Central memory CD4-positive, alpha-beta T cell (primary cell): Measurements from ENCODE around the gene ITGB5.

ENCODE experiments used
- DNase-seq: peaks from one replicate; pipeline ENCODE4 v3.0.0; 2022

ITGB5 gene

GRCh38 chr3:124747111-124747981 is 139.8 kb downstream of the ITGB5 start:
- DNase-seq, result no peak

GRCh38 chr3:124745756-124746155 is 141.4 kb downstream of the ITGB5 start:
- no peak for DNase-seq

DNA sequence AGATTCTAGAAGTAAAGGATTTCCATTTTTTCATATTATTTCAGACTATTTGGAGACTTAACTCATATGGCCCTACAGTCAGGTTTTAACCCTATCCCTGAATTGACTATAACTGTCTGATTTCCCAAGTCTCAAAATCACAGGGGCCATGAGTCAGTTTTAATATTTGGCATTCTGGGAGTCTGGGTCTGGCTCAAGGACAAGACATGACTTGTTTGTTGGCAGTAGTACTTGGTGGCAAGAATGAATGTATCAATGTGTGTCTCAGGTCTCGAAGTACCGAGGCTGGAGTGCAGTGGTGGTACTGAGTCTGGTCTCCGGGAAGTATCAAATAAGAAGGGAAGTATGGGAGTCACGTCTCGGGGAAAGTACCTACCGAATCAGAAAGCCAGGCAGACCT is 146.1 kb downstream of the ITGB5 start:
- no peak for DNase-seq

DNA sequence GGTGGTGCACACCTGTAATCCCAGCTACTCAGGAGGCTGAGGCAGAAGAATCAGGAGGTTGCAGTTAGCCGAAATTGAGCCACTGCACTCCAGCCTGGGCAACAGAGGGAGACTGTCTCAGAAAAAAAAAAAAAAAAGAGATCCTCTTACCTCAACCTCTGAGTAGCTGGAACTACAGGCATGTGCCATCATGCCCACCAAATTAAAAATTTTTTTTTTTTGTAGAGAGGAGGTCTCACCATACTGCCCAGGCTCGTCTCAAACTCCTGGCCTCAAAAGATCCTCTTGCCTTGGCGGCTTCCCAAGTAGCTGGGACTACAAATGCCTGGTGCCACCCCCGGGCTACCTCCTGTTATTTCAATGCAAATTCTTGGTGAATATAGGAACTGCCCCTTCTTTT is 155.4 kb downstream of the ITGB5 start:
- DNase-seq, result no peak

DNA sequence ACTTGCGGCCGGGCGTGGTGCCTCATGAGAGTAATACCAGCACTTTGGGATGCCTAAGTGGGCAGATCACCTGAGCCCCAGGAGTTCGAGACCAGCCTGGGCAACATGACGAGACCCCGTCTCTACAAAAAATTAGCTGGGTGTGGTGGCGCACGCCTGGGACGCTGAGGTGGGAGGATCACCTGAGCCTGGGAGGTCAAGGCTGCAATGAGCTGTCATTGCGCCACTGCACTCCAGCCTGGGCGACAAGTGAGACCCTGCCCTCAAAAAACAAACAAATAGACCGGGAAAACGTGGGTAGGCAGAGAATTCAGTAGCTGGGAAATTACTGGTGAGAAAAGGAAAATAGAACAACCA is 156.2 kb downstream of the ITGB5 start:
- DNase-seq, result no peak

GRCh38 chr3:124730129-124730940 is 156.8 kb downstream of the ITGB5 start, which contains the start of gene UMPS:
Gene UMPS, plus strand, starts transcription at chr3:124730452. Its CDS starts 20 bp downstream, at chr3:124730472.
- peak; percentile 87 for DNase-seq

DNA sequence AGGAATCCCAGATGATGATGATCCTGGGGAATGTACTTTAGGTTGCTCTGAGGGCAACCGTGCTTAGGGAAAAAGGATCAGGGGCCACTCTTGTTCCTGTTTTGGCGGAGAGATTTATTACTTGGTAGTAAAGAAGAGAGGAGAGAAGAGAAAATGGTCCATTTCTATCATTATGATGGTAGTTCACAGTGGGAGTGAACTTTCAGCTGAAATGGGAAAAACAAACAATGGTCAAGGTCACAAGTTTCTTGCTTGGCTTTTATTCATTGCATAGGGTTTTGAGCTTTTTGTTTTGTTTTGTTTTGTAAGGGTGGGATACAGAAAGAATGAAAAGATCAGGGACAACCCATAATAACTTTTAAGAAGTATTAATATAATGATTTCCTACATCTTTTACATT is 164.6 kb downstream of the ITGB5 start:
- DNase-seq, result no peak

- no peak for DNase-seq
These were observed 172.8 kb downstream of the ITGB5 start for GRCh38 chr3:124714223-124714853.
